ENCODE data around the gene RAB5B. TPM values are rescaled to one million over a fixed set of nuclear protein-coding genes. Genes with fewer than 3 reads are reported as not detected.
"Not testable (repeated sequence)": the region's sequence is repeated elsewhere in the genome, so short reads cannot be mapped to it uniquely, and the experiment has no call there.

Gene RAB5B
- total and polyA plus RNA-seq, 5 donors from 2014 or later, result 60.8 to 73.4 (median 67.4) TPM

DNA sequence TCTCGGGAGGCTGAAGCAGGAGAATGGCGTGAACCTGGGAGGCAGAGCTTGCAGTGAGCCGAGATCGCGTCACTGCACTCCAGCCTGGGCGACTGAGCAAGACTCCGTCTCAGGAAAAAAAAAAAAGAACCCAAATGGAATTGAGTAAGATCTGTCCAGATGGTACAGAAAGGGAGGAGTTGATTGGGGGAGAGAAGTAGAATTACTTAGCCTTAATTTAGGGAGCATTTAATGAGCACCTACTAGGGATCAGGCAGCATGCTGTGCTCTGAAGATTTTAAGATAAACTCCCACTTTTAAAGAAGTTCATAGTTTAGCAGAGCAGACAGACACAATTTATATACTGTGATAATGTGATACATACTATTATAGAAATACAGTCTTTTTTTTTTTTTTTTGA is 4.5 kb downstream of the RAB5B start:
- ATAC-seq (ENCODE audit: low read depth in 2 of 2), result no peak
- H3K27ac Mint-ChIP-seq, result no peak overlapping the region
- no peak for DNase-seq
- Histone ChIP-seq H3K27ac (ENCODE audit: insufficient read depth, low read length, poor library complexity, severe bottlenecking) (no peak overlapping the region), H3K36me3 (ENCODE audit: control insufficient read depth, insufficient read depth, low read length) (peaks cover 31% of the 10 kb centered on the region), H3K9me3 (ENCODE audit: control insufficient read depth in 2 of 2, low read length in 2 of 2) (no peaks in the 10 kb centered on the region), H3K4me3 (ENCODE audit: low read depth, low read length) (no peak overlapping the region), H3K27me3 (ENCODE audit: control insufficient read depth, insufficient read depth, low read length) (no peaks in the 10 kb centered on the region), H3K4me1 (ENCODE audit: control insufficient read depth, insufficient read depth, low read length, poor library complexity, severe bottlenecking) (peaks cover 21% of the 10 kb centered on the region)
- H3K9me3 Mint-ChIP-seq, result no peaks in the 10 kb centered on the region
- no peaks in the 10 kb centered on the region for H3K27me3 Mint-ChIP-seq
- H3K4me3 Mint-ChIP-seq, result no peak overlapping the region
- peaks cover 12 to 49% (median 32%) of the 10 kb centered on the region in 4 donors for H3K4me1 Mint-ChIP-seq
- peaks cover 22% of the 10 kb centered on the region for H3K36me3 Mint-ChIP-seq

DNA sequence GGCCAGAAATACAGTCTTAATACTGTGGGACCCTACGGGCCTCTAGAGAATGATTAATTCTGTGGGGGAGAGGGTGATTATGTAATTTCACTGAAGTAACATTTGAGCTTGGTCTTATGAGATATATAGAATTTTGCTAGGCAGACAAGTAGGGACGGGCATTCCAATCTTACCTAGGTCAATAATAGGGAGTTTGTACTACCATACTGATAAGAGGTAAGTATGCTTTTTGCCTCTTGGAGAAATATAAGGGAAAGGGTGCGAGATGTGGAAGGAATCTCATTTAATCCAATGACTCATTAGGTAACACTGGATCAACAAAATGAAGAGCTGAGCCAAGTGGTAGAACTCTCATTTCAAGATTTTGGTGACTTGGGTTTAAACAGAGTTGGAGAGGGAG is 5.2 kb downstream of the RAB5B start:
- Mint-ChIP-seq H3K4me1 (peaks cover 12 to 53% (median 32%) of the 10 kb centered on the region in 4 donors), H3K4me3 (peak overlapping the region in 1 of 4 donors; percentile 68)

DNA sequence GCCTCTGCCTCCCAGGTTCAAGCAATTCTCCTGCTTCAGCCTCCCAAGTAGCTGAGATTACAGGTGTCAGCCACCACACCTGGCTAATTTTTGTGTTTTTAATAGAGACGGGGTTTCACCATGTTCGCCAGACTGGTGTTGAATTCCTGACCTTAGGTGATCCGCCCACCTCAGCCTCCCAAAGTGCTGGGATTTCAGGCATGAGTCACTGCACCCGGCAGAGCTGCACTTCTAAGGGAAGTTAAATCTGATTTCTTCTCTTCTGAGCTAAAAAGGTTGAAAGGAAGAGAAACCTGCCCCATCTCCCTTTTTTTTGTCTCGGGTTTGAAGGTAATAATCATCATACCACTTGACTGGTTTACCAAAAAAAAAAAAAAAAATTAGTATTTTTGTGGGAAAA is 8.0 kb downstream of the RAB5B start:
- not testable (repeated sequence) for H3K9me3 Mint-ChIP-seq; ATAC-seq (ENCODE audit: low read depth in 2 of 2)
- H3K36me3 ChIP-seq (ENCODE audit: control insufficient read depth, insufficient read depth, low read length), result peaks cover 44% of the 10 kb centered on the region

More for the DNA sequence above, 5.2 kb downstream of the RAB5B start:
- Mint-ChIP-seq H3K9me3 (no peaks in the 10 kb centered on the region), H3K27ac (peak overlapping the region in 2 of 3 donors; percentile 2 to 57), H3K36me3 (peaks cover 25% of the 10 kb centered on the region), H3K27me3 (no peaks in the 10 kb centered on the region)
- Histone ChIP-seq H3K4me3 (ENCODE audit: low read depth, low read length) (no peak overlapping the region), H3K9me3 (ENCODE audit: control insufficient read depth in 2 of 2, low read length in 2 of 2) (no peaks in the 10 kb centered on the region), H3K27ac (ENCODE audit: insufficient read depth, low read length, poor library complexity, severe bottlenecking) (no peak overlapping the region), H3K27me3 (ENCODE audit: control insufficient read depth, insufficient read depth, low read length) (no peaks in the 10 kb centered on the region), H3K4me1 (ENCODE audit: control insufficient read depth, insufficient read depth, low read length, poor library complexity, severe bottlenecking) (peaks cover 20% of the 10 kb centered on the region), H3K36me3 (ENCODE audit: control insufficient read depth, insufficient read depth, low read length) (peaks cover 35% of the 10 kb centered on the region)
- ATAC-seq (ENCODE audit: low read depth in 2 of 2) (no peak), DNase-seq (no peak)

DNA sequence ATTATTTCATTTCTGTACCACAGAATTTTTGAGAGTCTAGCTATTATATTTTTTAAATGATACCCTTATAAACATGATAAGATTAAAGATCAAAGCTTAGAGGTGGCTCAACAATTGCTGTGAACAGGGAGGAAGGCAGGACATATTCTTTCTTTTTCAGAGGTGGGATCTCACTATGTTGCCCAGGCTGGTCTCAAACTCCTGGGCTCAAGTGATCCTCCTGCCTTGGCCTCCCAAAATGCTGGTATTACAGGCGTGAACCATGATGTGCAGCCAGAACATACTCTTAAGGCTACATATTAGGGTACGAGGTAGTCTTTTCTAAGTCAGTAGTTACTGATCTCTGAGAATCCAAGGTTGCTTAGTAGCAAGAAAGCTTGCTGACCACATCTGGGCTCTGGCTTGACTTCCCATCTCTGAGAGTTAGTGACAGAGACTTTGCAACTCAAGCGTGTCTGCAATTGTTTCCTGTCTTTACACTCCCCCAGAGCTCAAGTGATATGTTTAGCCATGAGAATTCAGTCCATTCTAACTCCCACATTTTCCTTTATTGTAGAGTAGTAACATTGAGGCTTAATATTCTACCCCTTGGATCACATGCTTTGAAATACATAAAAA is 8.6 kb downstream of the RAB5B start:
- Histone ChIP-seq H3K4me3 (ENCODE audit: low read depth, low read length) (no peak overlapping the region), H3K4me1 (ENCODE audit: control insufficient read depth, insufficient read depth, low read length, poor library complexity, severe bottlenecking) (no peaks in the 10 kb centered on the region), H3K27ac (ENCODE audit: insufficient read depth, low read length, poor library complexity, severe bottlenecking) (no peak overlapping the region), H3K9me3 (ENCODE audit: control insufficient read depth in 2 of 2, low read length in 2 of 2) (no peaks in the 10 kb centered on the region), H3K27me3 (ENCODE audit: control insufficient read depth, insufficient read depth, low read length) (no peaks in the 10 kb centered on the region), H3K36me3 (ENCODE audit: control insufficient read depth, insufficient read depth, low read length) (peaks cover 46% of the 10 kb centered on the region)
- Mint-ChIP-seq H3K27me3 (no peaks in the 10 kb centered on the region), H3K4me3 (no peak overlapping the region), H3K4me1 (peaks cover 8 to 39% (median 23%) of the 10 kb centered on the region in 4 donors), H3K27ac (no peak overlapping the region), H3K9me3 (no peaks in the 10 kb centered on the region), H3K36me3 (peaks cover 34% of the 10 kb centered on the region)
- DNase-seq (no peak), ATAC-seq (ENCODE audit: low read depth in 2 of 2) (no peak)

More for the DNA sequence above, 8.0 kb downstream of the RAB5B start:
- H3K27ac Mint-ChIP-seq; H3K27me3 Mint-ChIP-seq; H3K4me3 ChIP-seq (ENCODE audit: low read depth, low read length); H3K27me3 ChIP-seq (ENCODE audit: control insufficient read depth, insufficient read depth, low read length); H3K27ac ChIP-seq (ENCODE audit: insufficient read depth, low read length, poor library complexity, severe bottlenecking); H3K4me1 ChIP-seq (ENCODE audit: control insufficient read depth, insufficient read depth, low read length, poor library complexity, severe bottlenecking); H3K9me3 ChIP-seq (ENCODE audit: control insufficient read depth in 2 of 2, low read length in 2 of 2); DNase-seq: not testable (repeated sequence)
- Mint-ChIP-seq H3K4me1 (peaks cover 8 to 44% (median 26%) of the 10 kb centered on the region in 4 donors), H3K4me3 (peak overlapping the region in 1 of 4 donors; percentile 56), H3K36me3 (peaks cover 34% of the 10 kb centered on the region)

DNA sequence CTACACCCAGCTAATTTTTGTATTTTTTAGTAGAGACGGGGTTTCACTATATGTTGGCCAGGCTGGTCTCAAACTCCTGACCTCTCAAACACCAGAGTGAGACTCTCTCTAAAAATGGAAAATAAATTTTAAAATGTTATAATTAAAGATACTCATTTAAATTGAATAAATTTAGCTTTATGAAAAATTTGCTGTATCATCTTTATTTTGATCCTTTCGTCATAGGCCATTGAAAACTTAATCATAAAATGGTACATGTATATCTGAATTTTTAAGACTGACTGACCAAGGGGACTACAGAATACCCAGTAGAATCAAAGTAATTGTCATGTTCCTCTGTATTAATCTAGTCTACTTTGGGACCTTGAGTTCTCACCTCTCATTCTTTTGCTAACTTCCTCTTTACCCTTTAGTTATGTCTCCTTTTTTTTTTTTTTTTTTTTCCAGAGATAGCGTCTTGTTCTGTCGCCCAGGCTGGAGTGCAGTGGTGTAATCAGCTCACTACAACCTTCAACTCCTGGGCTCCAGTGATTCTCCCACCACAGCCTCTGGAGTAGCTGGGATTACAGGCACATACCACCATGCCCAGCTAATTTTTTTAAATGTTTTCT is 9.5 kb downstream of the RAB5B start:
- ATAC-seq (ENCODE audit: low read depth in 2 of 2) (no peak), DNase-seq (no peak)
- Histone ChIP-seq H3K36me3 (ENCODE audit: control insufficient read depth, insufficient read depth, low read length) (peaks cover 43% of the 10 kb centered on the region), H3K27me3 (ENCODE audit: control insufficient read depth, insufficient read depth, low read length) (no peaks in the 10 kb centered on the region), H3K4me3 (ENCODE audit: low read depth, low read length) (no peak overlapping the region), H3K4me1 (ENCODE audit: control insufficient read depth, insufficient read depth, low read length, poor library complexity, severe bottlenecking) (no peaks in the 10 kb centered on the region), H3K9me3 (ENCODE audit: control insufficient read depth in 2 of 2, low read length in 2 of 2) (no peaks in the 10 kb centered on the region), H3K27ac (ENCODE audit: insufficient read depth, low read length, poor library complexity, severe bottlenecking) (no peak overlapping the region)
- peaks cover 30% of the 10 kb centered on the region for H3K36me3 Mint-ChIP-seq
- H3K9me3 Mint-ChIP-seq, result no peaks in the 10 kb centered on the region
- H3K4me3 Mint-ChIP-seq, result no peak overlapping the region
- no peaks in the 10 kb centered on the region for H3K27me3 Mint-ChIP-seq
- H3K27ac Mint-ChIP-seq, result no peak overlapping the region
- H3K4me1 Mint-ChIP-seq, result peaks cover 8 to 34% (median 17%) of the 10 kb centered on the region in 4 donors

DNA sequence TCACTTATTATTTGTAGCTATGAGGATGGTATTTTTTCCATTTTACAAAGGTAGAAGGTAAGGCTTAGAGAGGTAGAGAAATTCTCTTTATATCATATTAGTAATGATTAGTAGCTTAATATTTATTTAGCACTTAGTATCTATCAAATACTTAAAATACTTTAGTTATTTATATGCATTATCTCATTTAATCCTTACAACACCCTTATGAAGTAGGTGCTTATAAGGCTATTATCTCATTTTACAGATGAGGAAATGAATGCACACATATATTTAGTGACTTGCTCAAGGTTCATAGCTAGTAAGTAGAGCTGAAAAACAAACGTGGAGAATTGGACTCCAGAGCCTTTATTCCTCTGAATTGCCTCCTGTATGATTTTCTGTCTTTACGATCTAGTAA is 11.0 kb downstream of the RAB5B start:
- Mint-ChIP-seq H3K27ac (no peak overlapping the region), H3K4me3 (no peak overlapping the region), H3K36me3 (peaks cover 30% of the 10 kb centered on the region), H3K4me1 (peaks cover 0 to 23% (median 8%) of the 10 kb centered on the region in 4 donors), H3K9me3 (no peaks in the 10 kb centered on the region), H3K27me3 (no peaks in the 10 kb centered on the region)
- no peak overlapping the region for H3K27ac ChIP-seq (ENCODE audit: insufficient read depth, low read length, poor library complexity, severe bottlenecking)
- ATAC-seq (ENCODE audit: low read depth in 2 of 2), result no peak
- DNase-seq, result no peak
- H3K27me3 ChIP-seq (ENCODE audit: control insufficient read depth, insufficient read depth, low read length), result no peaks in the 10 kb centered on the region
- no peak overlapping the region for H3K4me3 ChIP-seq (ENCODE audit: low read depth, low read length)
- peaks cover 49% of the 10 kb centered on the region for H3K36me3 ChIP-seq (ENCODE audit: control insufficient read depth, insufficient read depth, low read length)
- H3K9me3 ChIP-seq (ENCODE audit: control insufficient read depth in 2 of 2, low read length in 2 of 2), result no peaks in the 10 kb centered on the region
- no peaks in the 10 kb centered on the region for H3K4me1 ChIP-seq (ENCODE audit: control insufficient read depth, insufficient read depth, low read length, poor library complexity, severe bottlenecking)

DNA sequence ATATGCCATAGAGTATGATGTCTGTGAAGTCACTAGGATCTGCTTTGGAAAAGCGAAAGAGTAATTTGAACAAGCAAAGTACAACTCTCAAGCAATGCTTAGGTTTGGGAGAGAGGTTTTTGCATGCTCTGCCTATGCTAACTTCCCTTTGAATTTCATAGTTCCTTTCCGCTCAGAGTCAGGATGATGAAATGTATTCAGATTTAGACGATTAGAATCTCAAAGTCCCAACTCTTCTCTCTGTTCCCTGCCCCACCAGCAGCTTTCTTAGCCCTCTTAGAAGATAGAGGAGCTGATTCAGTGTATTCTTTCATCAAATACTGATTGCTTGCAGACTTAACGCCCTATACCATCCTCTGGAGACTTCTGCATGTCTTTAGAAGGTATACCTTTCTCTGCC is 11.5 kb downstream of the RAB5B start:
- ATAC-seq (ENCODE audit: low read depth in 2 of 2) (no peak), DNase-seq (no peak)
- Histone ChIP-seq H3K9me3 (ENCODE audit: control insufficient read depth in 2 of 2, low read length in 2 of 2) (no peaks in the 10 kb centered on the region), H3K27me3 (ENCODE audit: control insufficient read depth, insufficient read depth, low read length) (no peaks in the 10 kb centered on the region), H3K27ac (ENCODE audit: insufficient read depth, low read length, poor library complexity, severe bottlenecking) (no peak overlapping the region), H3K4me1 (ENCODE audit: control insufficient read depth, insufficient read depth, low read length, poor library complexity, severe bottlenecking) (no peaks in the 10 kb centered on the region), H3K4me3 (ENCODE audit: low read depth, low read length) (no peak overlapping the region), H3K36me3 (ENCODE audit: control insufficient read depth, insufficient read depth, low read length) (peaks cover 52% of the 10 kb centered on the region)
- H3K27ac Mint-ChIP-seq, result no peak overlapping the region
- H3K4me3 Mint-ChIP-seq, result no peak overlapping the region
- peaks cover 0 to 20% (median 6%) of the 10 kb centered on the region in 4 donors for H3K4me1 Mint-ChIP-seq
- no peaks in the 10 kb centered on the region for H3K27me3 Mint-ChIP-seq
- H3K9me3 Mint-ChIP-seq, result no peaks in the 10 kb centered on the region
- H3K36me3 Mint-ChIP-seq, result peaks cover 35% of the 10 kb centered on the region

DNA sequence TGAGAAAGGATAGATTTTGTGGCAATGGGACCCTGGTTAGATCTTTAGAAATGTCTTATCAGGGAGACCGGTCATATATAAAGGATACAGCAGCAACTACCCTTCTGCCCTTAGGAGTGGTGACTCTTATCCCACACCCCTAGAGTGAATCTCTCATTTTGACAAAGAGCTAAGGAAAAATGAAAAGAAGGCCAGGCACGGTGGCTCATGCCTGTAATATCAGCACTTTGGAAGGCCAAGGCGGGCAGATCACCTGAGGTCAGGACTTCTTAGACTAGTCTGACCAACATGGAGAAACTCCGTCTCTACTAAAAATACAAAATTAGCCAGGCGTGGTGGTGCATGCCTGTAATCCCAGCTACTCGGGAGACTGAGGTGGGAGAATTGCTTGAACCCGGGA is 12.1 kb downstream of the RAB5B start:
- H3K27ac Mint-ChIP-seq; DNase-seq; H3K27me3 Mint-ChIP-seq; H3K27me3 ChIP-seq (ENCODE audit: control insufficient read depth, insufficient read depth, low read length); H3K4me3 Mint-ChIP-seq; H3K4me1 ChIP-seq (ENCODE audit: control insufficient read depth, insufficient read depth, low read length, poor library complexity, severe bottlenecking); H3K27ac ChIP-seq (ENCODE audit: insufficient read depth, low read length, poor library complexity, severe bottlenecking); H3K4me3 ChIP-seq (ENCODE audit: low read depth, low read length); ATAC-seq (ENCODE audit: low read depth in 2 of 2); H3K9me3 ChIP-seq (ENCODE audit: control insufficient read depth in 2 of 2, low read length in 2 of 2); H3K9me3 Mint-ChIP-seq: not testable (repeated sequence)
- H3K36me3 ChIP-seq (ENCODE audit: control insufficient read depth, insufficient read depth, low read length), result peaks cover 54% of the 10 kb centered on the region
- Mint-ChIP-seq H3K4me1 (peaks cover 0 to 15% (median 5%) of the 10 kb centered on the region in 4 donors), H3K36me3 (peaks cover 36% of the 10 kb centered on the region)

Measured in CD4-positive, CD25-positive, alpha-beta regulatory T cell (primary cell).